Skin epidermis (tissue), 12 donors: ENCODE results near the gene RTKN.
"Not testable (repeated sequence)": the region's sequence is repeated elsewhere in the genome, so short reads cannot be mapped to it uniquely, and the experiment has no call there.

Experiments
- H3K27ac ChIP-seq, 21 experiments: fragments of 200-600 bp; sonication (generic) in 11 of 21; one replicate each; pipeline ENCODE4 v1.5.0; 2020; ENCODE audit warnings: mild to moderate bottlenecking in 3 of 21, inconsistent platforms in 2 of 21, moderate library complexity in 2 of 21
- H3K4me3 ChIP-seq, 7 experiments: fragments of 200-600 bp; sonication (generic) in 2 of 7; one replicate each; pipeline ENCODE4 v1.5.0; 2020; ENCODE audit warnings: inconsistent platforms in 2 of 7, mild to moderate bottlenecking in 2 of 7, moderate library complexity in 1 of 7

RTKN gene

GRCh38 chr2:74441690-74442482 lies at the start of gene RTKN:
RTKN (minus strand) TSS chr2:74441937; CDS start chr2:74441816, 121 bp downstream.
- Histone ChIP-seq H3K4me3 (peak within 1 kb of the TSS; percentile 35 to 61 (median 48)), H3K27ac (peak within 1 kb of the TSS; percentile 62 to 94 (median 83))

- H3K4me3 ChIP-seq = no peak overlapping the region
- no peak overlapping the region for H3K27ac ChIP-seq
Measured at GRCh38 chr2:74489906-74490305, 48.2 kb upstream of the RTKN start.

- no peak overlapping the region for H3K27ac ChIP-seq
- H3K4me3 ChIP-seq = no peak overlapping the region
Measured at GRCh38 chr2:74488643-74489481, 47.1 kb upstream of the RTKN start.

- no peak overlapping the region for H3K4me3 ChIP-seq
- H3K27ac ChIP-seq = no peak overlapping the region
Measured at GRCh38 chr2:74486141-74486540, 44.4 kb upstream of the RTKN start.

GRCh38 chr2:74483675-74484164 lies 42.0 kb upstream of the RTKN start:
- H3K4me3 ChIP-seq = peak overlapping the region; percentile 72 to 96 (median 85)
- peak overlapping the region in 13 of 21 experiments; percentile 12 to 96 (median 89) for H3K27ac ChIP-seq

GRCh38 chr2:74482801-74483674 lies 41.3 kb upstream of the RTKN start, which contains the start of the genes CCDC142 and TTC31:
CCDC142 (minus strand) TSS chr2:74482998; CDS start chr2:74482837, 161 bp downstream.
TTC31 (plus strand) TSS chr2:74483081; CDS start chr2:74483096, 15 bp downstream.
- H3K27ac ChIP-seq = peak within 1 kb of the TSS; percentile 72 to 96 (median 87)
- H3K4me3 ChIP-seq = peak within 1 kb of the TSS; percentile 72 to 96 (median 85)

- Histone ChIP-seq H3K27ac (peak overlapping the region; percentile 72 to 96 (median 87)), H3K4me3 (peak overlapping the region; percentile 72 to 96 (median 85))
Measured at GRCh38 chr2:74481961-74482800, 40.4 kb upstream of the RTKN start.

- Histone ChIP-seq H3K27ac (peak overlapping the region in 12 of 21 experiments; percentile 76 to 96 (median 88)), H3K4me3 (peak overlapping the region; percentile 72 to 96 (median 85))
Measured at GRCh38 chr2:74481431-74481830, 39.7 kb upstream of the RTKN start.

GRCh38 chr2:74474899-74475298 lies 33.2 kb upstream of the RTKN start:
- Histone ChIP-seq H3K27ac (no peak overlapping the region), H3K4me3 (no peak overlapping the region)

GRCh38 chr2:74474481-74474880 lies 32.7 kb upstream of the RTKN start:
- Histone ChIP-seq H3K4me3 (no peak overlapping the region), H3K27ac (no peak overlapping the region)

GRCh38 chr2:74472945-74473258 lies 31.2 kb upstream of the RTKN start:
- peak overlapping the region; percentile 52 to 96 (median 89) for H3K27ac ChIP-seq

GRCh38 chr2:74472086-74472944 lies 30.6 kb upstream of the RTKN start, which contains the start of gene MRPL53:
MRPL53 (minus strand) TSS chr2:74472680; CDS start chr2:74472660, 20 bp downstream.
- Histone ChIP-seq H3K27ac (peak within 1 kb of the TSS; percentile 52 to 96 (median 89)), H3K4me3 (peak within 1 kb of the TSS; percentile 54 to 75 (median 67))

More at GRCh38 chr2:74472945-74473258, 31.2 kb upstream of the RTKN start:
- H3K4me3 ChIP-seq = peak overlapping the region; percentile 54 to 75 (median 67)

- peak overlapping the region; percentile 47 to 96 (median 89) for H3K27ac ChIP-seq
- H3K4me3 ChIP-seq = peak overlapping the region; percentile 54 to 75 (median 67)
Measured at GRCh38 chr2:74471332-74472065, 29.8 kb upstream of the RTKN start.

GRCh38 chr2:74470742-74471141 lies 29.0 kb upstream of the RTKN start:
- H3K27ac ChIP-seq, H3K4me3 ChIP-seq: not testable (repeated sequence)

GRCh38 chr2:74464406-74464805 lies 22.7 kb upstream of the RTKN start:
- Histone ChIP-seq H3K4me3 (peak overlapping the region; percentile 69 to 95 (median 82)), H3K27ac (peak overlapping the region in 20 of 21 experiments; percentile 24 to 94 (median 89))

- Histone ChIP-seq H3K27ac (no peak overlapping the region), H3K4me3 (no peak overlapping the region)
Measured at GRCh38 chr2:74462786-74463105, 21.0 kb upstream of the RTKN start.
